Pons (tissue), 1 donor: Measurements from ENCODE around the gene RBMS1.

Experiments
- DNase-seq: peaks from one replicate; pipeline ENCODE4 v3.0.0-alpha.2; 2016; ENCODE audit warnings: low spot score

The RBMS1 gene

DNA sequence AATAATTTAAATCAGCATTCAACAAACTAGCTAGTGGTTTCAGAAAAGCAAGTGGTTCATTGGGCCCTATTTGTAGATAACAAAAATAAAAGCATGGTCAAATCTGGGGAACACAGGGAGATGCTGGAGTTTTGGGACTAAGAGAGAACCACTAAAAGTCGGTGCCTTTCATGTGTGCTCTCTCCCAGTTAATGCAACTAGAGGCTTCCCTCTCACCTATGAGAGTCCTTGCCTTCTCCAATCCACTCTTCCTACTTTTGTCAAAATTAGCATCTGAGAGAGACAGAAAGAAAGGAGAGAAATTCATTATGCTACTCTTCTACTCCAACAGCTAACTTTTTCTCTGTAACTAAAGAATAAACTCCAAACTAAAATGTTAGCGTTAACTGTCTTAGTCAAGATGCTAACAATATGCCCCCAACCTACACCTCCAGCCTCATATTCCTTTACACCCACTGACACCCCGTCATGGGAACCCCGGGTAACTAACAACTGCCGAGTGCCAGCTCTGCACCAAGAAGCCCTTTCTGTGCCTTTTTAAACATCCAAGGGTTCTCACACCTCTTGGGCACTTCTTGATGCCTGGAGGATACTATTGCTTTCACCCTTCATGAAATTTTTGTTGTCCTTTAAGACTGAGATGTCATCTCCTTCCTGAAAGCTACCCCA lies 133.4 kb downstream of the RBMS1 start:
- no peak for DNase-seq

DNA sequence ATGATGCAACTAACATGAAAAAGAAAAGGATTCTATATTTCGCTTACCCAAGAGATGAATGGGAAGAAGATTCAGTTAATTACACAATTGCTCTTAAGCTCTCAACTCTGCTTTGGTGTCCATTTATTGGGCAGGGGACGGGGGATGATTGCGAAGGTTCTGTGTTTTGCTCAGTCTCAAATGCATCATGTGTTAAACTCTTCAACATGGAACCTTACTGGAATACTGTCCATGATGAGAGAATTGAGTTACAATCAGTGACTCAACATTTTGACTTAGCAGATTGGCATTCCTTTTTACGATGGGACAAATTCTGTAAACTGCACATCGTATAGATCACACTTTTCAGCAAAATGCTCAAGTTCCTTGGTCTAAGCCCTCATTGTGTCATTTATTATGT lies 135.6 kb downstream of the RBMS1 start:
- no peak for DNase-seq

DNA sequence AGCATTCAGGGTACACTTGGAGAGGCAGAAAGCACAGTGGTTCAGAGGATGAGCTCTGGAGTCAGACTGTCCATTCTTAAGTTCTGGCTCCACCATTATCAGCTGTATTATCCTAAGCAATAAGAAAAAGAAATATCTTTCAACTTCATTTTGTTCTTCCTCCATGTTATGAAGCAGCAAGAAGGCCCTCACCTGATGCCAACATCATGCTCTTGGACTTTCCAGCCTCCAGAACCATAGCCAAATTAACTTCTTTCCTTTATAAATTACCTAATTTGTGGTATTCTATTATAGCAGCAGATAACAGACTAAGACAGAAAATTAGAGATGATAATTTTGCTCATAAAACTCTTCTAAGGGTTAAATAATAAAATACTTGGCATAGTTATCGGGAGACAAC lies 137.1 kb downstream of the RBMS1 start:
- no peak for DNase-seq

DNA sequence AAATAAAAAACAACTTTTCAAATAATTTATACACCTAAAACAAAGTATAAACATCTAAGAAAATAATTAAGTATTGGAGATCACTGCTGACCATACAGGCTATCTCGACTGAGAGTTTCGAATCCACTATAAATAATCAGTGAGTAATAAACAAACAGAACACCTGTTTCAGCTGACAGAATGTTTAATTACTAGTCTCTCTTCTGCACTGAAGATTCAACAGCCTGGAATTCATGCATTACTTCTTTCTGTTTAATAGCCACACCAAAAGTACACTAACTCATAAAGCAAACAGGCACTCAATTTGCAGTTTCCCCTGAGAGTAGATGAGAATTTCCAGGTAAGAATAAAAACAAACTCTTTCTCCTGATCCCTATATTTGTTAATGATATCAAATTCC lies 138.5 kb downstream of the RBMS1 start:
- no peak for DNase-seq

DNA sequence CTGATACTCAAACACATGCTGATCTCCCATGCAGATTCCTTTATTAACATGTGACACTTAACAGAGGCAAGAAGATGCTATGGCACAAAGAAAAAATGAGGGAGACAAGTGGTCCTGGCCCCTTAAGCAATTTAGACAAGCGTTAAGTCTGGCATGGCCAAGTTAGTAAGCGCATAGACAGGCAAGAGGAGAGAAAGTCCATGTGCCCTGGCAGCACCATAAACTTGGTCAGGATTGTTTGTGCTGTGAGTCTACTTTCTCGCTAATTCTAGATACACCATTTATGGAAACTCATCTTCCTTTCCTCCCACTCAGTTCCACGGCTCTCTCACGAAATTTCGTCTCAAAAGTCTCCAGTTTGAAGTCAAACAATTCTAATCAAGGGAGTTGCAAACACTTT lies 138.9 kb downstream of the RBMS1 start:
- no peak for DNase-seq

DNA sequence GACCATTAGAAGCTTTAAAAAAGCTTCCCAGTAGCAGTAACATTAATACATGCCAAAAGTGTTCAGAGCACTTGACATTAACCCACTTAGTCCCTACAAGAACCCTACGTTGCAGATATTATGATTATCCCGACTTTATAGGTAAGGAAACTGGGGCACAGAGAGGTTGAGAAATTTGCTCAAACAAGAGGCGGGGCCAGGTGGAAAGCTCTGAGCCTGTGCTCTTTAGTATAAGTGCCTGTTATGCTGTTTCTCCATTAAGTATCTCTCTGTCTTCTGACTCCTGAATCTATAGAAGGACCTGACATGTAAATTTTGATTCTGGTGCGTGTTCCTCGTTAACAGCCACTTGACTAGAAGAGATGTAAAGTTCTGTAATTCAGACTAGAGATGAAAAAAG lies 139.8 kb downstream of the RBMS1 start:
- DNase-seq: no peak

DNA sequence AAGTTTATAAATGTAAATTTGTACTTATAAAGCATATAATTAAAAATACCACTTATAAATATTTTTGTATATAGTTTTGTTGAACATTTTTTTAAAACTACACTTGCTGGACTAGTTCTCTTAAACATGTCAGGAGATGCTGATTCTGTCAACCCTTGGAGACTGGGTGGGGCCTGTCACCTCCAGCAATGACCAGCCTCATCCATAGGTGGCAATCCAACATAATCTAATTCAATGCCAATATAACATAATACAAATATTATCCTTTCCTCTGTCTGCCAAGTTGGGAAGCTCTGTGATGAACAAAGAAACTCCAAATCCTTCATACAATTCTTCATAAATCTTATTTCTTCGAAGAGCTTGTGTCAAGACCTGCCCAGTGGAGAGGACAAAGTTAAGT lies 140.4 kb downstream of the RBMS1 start:
- DNase-seq: no peak

DNA sequence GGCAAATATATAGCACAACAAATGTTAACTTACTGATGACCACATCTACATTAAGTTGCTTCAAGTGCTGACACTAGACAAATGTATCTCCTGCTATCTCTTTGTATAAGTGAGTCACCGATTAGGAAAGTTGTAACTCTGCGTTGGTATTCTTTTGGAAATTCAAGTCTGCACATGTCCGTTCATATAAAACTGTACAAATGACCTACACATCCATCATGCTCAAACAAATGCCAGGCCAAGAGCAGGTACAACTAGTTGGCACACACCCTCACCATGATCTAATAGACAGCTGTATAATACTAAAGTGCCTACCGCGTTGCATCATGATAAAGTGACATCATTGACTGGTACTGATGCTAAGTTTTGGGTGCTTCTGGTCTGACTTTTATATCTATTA lies 141.1 kb downstream of the RBMS1 start:
- DNase-seq: no peak

DNA sequence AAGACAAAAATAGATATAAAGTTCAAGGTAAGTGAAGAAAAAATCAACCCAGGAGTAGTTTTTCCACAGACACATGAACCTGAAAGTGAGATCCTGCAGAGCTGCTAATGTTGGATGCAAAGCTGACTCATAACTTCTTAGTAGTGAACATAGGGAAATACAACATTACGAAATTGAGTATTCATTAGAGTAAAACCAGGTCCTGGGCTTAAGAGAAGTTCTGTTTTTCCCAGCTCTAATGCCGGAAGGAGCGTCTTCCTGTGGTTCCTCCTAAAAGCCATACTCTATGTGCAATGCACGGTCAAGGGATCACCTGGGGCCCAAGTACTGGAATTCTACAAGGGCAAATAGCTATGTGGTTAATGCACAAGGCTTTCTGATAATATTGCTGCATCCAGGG lies 141.7 kb downstream of the RBMS1 start:
- no peak for DNase-seq

DNA sequence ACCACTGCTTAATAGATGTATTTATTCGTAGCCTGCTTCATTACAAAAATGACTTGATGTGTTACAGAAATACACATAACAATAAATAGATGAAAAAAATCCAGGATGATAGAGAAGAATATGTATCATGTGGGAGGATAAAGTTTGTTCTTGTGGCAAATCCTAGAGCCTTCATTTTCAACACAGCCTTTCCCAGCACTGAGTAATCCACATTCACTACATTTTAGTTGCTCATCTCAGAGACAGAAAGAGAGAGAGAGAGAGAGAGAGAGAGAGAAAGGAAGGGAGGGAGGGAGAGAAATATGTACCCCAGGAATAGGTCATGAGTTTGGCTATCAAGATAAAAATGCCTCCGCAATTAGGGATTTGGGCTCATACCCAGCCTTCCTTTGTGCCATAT lies 144.3 kb downstream of the RBMS1 start:
- DNase-seq: no peak

DNA sequence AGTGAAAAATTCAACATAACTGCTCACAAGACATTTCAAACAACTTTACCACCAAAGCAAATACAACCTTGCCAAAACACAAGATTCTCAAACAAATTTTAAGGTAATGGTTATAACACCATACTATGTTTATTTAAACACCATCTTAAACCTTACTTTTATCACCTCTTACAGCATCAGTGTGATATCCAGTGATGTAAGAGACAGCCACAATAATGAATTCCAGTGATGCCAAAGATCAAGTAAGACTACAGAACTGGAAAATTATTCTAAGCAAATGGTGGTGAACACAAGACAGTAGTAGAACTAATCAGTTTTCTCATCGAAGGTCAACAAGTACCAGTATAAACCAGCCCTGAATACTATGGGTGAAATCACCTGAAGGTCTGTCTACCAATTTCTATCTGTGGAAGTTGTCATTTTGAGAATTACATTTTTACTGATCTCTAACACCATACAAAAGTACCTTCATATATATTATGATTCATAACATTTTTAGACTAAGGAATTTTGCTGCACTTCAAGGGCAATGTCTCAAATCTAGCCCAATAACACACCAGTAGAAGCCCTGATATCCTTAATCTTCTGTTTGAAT lies 146.2 kb downstream of the RBMS1 start:
- no peak for DNase-seq

DNA sequence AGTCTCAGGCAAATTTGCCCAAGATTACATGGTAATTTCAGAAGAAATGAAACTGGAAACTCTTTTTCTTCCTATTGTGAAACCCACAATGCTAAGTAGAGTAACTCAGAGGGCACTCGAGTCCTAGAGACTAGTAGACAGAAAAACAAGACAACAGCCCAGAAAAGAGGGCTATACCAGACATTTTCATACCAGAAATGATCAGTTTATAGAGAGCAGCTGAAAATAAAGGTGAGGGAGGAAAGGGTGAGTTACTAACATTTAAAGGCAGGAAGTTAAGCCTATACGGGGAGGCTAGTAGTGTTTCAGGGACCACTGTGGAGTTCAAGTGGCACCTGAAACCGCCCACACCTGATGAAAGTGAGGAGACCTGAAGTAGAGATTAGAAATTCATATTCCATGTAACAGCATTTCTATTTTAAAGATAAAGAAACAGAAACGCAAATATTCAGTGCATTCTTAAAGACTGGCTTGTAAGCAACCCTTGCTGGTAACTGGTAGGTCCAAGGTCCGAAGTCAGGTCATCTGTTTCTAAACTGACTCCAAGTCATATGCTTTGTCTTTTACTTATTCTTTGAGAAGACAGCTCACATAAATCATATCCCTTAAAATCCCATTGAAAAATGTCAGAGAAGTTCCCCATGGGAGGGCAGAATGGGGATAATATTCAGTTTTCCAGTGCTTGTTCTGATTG lies 148.4 kb downstream of the RBMS1 start:
- DNase-seq: no peak

DNA sequence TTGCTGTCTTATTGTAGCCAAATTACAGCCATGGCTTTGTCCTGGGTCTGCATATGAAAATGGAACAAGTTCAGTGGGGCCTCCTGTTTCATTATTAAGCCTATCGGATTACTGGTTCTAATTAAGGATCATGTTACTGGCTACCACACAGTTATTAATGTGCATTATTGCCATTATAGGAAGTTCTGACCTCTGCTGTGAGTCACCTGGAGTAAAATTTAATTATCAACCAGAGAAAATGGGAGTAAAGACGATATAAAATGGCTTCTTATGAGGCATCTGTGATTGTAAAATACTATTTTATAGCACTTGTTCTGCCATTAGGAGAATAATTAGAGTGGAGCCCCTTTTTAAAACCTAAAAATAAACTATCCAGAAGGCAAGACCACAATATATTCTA lies 150.2 kb downstream of the RBMS1 start:
- DNase-seq: no peak

DNA sequence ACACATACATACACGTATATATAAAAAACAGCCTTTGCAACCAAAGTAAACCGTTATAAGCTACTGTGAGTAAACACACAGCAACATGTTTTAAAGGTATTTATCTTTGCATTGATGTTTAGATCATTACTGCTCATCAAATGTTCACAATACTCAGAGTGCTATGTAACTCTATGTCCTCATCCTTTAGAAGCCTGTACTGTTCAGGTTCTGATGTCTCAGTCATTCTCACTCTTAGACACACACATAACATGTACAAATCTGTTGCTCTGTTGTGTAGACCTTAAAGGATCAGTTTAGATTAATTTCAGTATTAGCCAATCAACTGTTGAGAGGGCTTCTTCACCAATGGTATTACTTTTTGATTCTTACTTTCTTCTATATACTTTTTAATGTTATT lies 153.9 kb downstream of the RBMS1 start:
- no peak for DNase-seq

DNA sequence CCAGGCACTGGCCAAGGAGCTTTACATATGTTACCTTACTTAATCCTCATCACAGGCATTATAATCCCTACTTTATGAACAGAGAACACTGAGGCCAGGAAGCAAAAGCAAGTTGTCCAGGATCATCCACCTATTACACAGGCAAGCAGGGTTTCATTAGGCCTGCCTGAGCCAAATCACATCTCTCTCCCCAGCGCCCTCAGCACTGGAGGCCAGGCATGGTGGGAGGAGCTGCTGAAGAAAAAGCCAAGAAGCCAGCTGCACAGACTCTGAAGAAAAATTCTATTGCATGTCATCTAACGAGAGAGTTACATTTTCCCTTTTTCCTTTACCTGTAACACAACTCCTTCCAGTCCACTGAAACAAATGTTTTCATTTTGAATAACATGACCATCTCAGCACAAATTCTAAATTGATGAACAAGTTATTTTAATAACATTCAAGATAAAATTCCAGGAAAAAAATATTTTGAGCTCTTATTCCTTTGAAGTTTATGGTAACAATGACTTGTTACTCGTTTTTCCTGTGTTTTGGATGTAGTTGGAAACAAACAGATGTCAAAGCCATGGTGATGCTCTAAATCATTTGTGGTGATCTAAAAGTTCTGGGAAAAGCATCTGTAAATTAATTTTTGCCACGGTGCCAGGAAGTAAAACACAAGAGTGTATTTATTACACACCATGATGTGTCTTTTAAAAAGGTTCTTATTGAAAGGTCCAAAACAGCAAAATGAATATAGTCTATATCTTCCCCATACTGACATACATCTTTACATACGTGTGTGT lies 154.5 kb downstream of the RBMS1 start:
- no peak for DNase-seq

DNA sequence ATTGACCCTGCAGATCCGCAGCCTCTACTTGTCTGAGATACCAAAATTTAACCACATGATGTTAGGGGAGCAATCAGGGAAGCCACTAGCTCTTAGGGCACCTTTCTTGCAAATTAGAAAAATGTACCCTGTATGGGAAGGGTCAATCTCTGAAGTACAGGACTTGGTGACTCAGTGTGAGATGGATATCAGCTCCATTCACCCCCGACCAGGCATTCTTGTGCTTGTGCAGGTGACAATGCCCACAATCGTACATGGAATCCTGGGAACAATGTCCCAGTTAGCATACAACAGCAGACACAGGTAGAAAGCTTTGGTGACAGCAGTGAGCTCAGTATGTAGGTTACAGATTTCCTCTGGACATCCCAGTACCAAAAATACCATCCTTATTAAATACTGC lies 155.9 kb downstream of the RBMS1 start:
- no peak for DNase-seq

DNA sequence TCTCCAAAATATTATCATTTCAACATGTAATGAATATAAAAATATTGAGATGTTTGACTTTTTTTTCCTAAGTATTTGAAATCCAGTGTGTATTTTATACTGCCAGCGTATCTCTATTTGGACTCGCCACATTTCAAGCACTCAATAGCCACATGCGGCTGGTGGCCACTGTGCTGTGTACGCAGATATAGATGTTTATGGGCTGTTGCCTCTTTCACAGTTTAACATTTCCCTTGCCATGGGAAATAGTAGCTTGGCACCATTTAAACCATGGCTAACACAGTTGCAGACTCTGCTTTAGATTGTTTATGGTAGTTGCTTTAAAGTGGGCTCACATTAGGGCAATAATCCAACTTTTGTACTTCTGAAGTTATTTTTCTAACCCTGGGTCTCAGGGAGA lies 157.0 kb downstream of the RBMS1 start:
- no peak for DNase-seq

DNA sequence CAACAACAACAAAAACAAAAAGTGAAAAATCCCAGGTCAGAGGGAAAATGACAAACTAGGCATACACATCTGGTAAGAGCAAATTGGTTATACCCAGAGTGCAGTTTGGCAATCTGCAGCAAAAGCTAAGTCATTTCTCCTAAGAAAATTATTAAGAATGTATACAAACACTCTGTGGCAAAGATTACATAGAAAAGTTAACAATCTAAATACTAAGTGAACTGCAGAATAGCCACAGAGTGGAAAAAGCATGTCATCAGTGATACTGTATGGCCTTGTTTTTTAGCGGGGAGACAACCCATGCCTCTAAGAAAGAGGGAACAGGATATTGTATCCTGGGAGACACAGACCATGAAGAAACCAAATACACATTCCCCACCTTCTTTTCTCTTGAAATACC lies 157.5 kb downstream of the RBMS1 start:
- no peak for DNase-seq

DNA sequence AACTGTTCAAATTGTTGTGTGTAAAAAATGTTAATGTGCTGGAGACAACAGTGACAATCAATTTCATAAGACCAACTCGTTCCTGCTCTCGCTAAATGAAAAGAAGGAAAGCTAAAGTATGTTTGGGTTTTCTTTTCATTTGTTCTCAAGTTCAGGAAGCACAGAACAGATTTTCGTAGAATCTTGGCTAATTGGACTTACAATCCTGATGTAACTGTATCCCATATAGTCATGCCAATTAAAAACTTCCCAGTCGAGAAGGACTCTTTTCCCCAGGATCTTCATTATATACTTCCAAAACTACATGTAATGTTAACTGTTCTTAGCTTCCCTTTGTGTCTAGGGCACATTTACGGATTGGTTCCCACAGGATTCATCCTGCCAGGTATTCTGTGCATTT lies 158.2 kb downstream of the RBMS1 start:
- DNase-seq: no peak

DNA sequence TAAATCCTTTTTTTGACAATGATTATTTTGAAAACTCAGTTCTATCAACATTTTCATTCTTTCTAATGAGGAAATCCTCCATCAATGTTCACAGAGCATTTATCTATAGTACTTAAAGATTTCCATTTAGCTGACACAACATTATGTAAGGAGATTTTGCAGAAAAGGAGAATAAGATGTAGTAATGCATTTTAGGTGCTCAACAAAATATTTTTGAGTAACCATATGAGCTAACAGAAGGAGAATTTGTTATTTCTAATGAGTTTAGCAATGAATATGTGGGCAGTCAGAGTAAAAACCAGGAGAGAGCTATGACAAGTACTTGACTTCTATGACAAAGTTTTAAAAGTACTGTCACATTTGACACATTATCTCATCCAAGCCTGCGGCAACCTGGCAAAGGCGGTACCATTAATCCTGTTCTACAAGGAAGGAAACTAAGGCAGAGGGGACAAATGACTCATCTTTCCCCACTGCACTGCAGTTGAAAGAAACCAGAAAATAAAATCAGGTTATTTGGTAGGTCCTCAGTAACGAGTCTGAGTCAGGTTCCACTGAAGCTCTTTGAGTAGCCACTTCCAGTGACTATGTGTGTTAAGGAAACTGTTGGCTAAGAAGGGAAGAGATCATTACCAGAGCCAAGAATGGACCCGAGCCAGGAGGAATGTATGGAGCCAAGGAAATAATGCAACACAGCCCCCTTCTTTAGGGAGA lies 159.4 kb downstream of the RBMS1 start:
- no peak for DNase-seq

DNA sequence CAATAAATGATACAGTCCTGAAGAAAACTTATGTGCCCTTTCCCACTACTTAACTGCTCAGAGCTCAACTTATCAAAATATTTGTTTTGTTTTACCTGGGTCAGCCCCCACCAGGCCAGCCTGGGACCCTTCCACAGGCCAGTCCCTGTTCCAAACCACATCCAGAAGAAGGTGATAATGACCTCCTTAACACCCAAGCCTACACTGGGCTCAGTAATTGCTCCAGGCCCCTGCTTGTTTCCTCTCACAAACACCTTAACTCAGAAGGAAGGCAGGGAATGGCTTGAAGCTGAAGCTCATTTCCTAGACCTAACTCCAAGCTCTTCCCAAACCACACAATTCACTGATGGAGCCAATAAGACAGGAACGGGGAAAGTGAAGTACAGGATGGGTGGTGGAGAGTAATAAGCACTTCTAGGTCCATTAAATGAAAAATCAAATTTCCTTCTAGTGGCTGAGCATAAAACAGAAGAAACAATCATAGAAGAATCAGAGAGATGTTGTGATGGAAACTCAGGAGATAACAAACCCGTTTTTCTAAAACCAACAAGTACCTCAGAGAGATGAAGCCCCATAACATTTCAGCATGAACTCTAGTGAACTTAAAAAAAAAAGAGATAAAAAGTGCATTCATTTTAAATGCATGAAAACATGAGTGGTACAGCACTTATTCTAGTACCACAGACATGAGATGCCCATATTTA lies 160.1 kb downstream of the RBMS1 start:
- no peak for DNase-seq

DNA sequence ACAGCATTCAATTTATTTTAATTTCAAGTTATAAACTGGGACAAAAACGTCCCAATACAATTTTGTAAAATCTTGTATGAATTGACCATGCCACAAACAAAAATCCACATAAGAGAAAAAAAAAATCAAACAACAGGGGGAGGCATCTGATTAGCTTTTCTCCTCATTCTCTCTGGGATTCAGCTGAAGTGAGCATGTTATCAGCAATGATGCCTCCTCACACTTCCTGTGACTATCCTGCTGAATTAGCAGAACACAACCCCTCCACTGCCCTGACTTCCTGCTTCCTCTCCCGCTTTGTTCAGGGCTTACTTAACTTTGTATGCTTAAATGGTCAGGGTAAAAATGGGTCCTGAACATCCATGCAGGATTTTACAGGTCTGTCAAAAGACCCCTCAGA lies 161.3 kb downstream of the RBMS1 start:
- peak; percentile 64 for DNase-seq
